MM.1S (cell line): Measurements from ENCODE around the gene SPO11.

ENCODE experiments used
- DNase-seq: peaks from one replicate; pipeline ENCODE4 v3.0.0-alpha.2; 2015
- H2AFZ ChIP-seq: fragments of 300-600 bp; sonication (generic); 2 replicates; pipeline ENCODE4 v1.6.0; 2016; ENCODE audit warnings: antibody characterized with exemption, low read length
- H3F3A ChIP-seq: fragments of 300-600 bp; sonication (generic); 2 replicates; pipeline ENCODE4 v1.6.1; 2016; ENCODE audit warnings: mild to moderate bottlenecking, antibody characterized with exemption, low read length, moderate library complexity, mixed read lengths; ENCODE audit not compliant: insufficient read depth
- H3K27ac ChIP-seq: fragments of 300-600 bp; sonication (generic); 2 replicates; pipeline ENCODE4 v1.5.1; 2016; ENCODE audit warnings: mild to moderate bottlenecking, low read length
- H3K27me3 ChIP-seq: fragments of 300-600 bp; sonication (generic); replicated peaks from 2 replicates; pipeline ENCODE4 v1.6.0; 2016; ENCODE audit warnings: low read length; ENCODE audit not compliant: insufficient read depth
- H3K36me3 ChIP-seq: fragments of 300-600 bp; sonication (generic); replicated peaks from 2 replicates; pipeline ENCODE4 v1.6.1; 2016; ENCODE audit warnings: mild to moderate bottlenecking, low read length, mixed read lengths; ENCODE audit not compliant: insufficient read depth
- H3K4me1 ChIP-seq: fragments of 300-600 bp; sonication (generic); 2 replicates; pipeline ENCODE4 v1.6.1; 2016; ENCODE audit warnings: low read length, mixed read lengths
- H3K4me2 ChIP-seq: fragments of 300-600 bp; sonication (generic); 2 replicates; pipeline ENCODE4 v1.6.0; 2016; ENCODE audit warnings: low read depth, low read length
- H3K4me3 ChIP-seq: fragments of 300-600 bp; sonication (generic); 2 replicates; pipeline ENCODE4 v1.5.1; 2016; ENCODE audit warnings: low read length, mixed read lengths
- H3K79me2 ChIP-seq: fragments of 300-600 bp; sonication (generic); 2 replicates; pipeline ENCODE4 v1.6.1; 2016; ENCODE audit warnings: mixed run types, low read length, mixed read lengths
- H3K9ac ChIP-seq: fragments of 300-600 bp; sonication (generic); 2 replicates; pipeline ENCODE4 v1.6.1; 2016; ENCODE audit warnings: low read length, mixed read lengths
- H3K9me2 ChIP-seq: fragments of 300-600 bp; sonication (generic); replicated peaks from 2 replicates; pipeline ENCODE4 v1.6.1; 2016; ENCODE audit warnings: mild to moderate bottlenecking, low read length, mixed read lengths; ENCODE audit not compliant: insufficient read depth
- H3K9me3 ChIP-seq: fragments of 300-600 bp; sonication (generic); replicated peaks from 2 replicates; pipeline ENCODE4 v1.6.1; 2016; ENCODE audit warnings: mild to moderate bottlenecking, low read length, mixed read lengths; ENCODE audit not compliant: insufficient read depth
- H4K20me1 ChIP-seq: fragments of 300-600 bp; sonication (generic); 2 replicates; pipeline ENCODE4 v1.6.1; 2016; ENCODE audit warnings: mild to moderate bottlenecking, low read length, moderate library complexity, mixed read lengths; ENCODE audit not compliant: insufficient read depth
- EZH2 ChIP-seq: fragments of 300-600 bp; sonication (generic); optimal IDR thresholded peaks from 2 replicates; pipeline ENCODE3; 2017; ENCODE audit warnings: low read depth, mild to moderate bottlenecking, antibody characterized with exemption, low read length, mixed read lengths
- EZH2phosphoT487 ChIP-seq: fragments of 300-600 bp; sonication (generic); IDR thresholded peaks from 2 replicates; pipeline ENCODE4 v1.6.1; 2018; ENCODE audit warnings: antibody characterized with exemption, low read length
- TF ChIP-seq, protein P1 (sequence below): fragments of 300-600 bp; sonication (generic); IDR thresholded peaks from 2 replicates; pipeline ENCODE4 v1.5.1; 2016; ENCODE audit warnings: antibody characterized with exemption, low read length, mixed read lengths

SPO11 gene

GRCh38 chr20:57351042-57351783 lies 21.6 kb downstream of the SPO11 start, which contains the start of gene RAE1:
TSS of gene RAE1 (plus strand) at chr20:57351255. CDS start at chr20:57354039, 2,784 bp downstream.
- peak; percentile 95 for DNase-seq
- H3K9me3 ChIP-seq: no peaks in the 10 kb centered on the region
- H3F3A ChIP-seq: peaks cover 6% of the 10 kb centered on the region; the same call in 1 of the 2 replicates
- no peaks in the 10 kb centered on the region for H3K9me2 ChIP-seq
- peaks cover 41% of the 10 kb centered on the region; the same call in 1 of the 2 replicates for H3K79me2 ChIP-seq
- peak within 1 kb of the TSS; percentile 91 for H2AFZ ChIP-seq
- peak within 1 kb of the TSS; percentile 99 for H3K4me3 ChIP-seq
- peaks cover 17% of the 10 kb centered on the region for H3K36me3 ChIP-seq
- H3K4me1 ChIP-seq: peaks cover 13% of the 10 kb centered on the region; the same call in 1 of the 2 replicates
- H3K27me3 ChIP-seq: peaks cover 9% of the 10 kb centered on the region; the same call in 1 of the 2 replicates
- peak within 1 kb of the TSS; percentile 72 for H3K27ac ChIP-seq
- peak within 1 kb of the TSS; percentile 97 for H3K4me2 ChIP-seq
- H4K20me1 ChIP-seq: 0 out of 2 replicates have a peak, but pooled peaks cover 4% of the 10 kb centered on the region
- TF ChIP-seq EZH2 (no peak), EZH2phosphoT487 (no peak)
- TF ChIP-seq, protein P1, sequence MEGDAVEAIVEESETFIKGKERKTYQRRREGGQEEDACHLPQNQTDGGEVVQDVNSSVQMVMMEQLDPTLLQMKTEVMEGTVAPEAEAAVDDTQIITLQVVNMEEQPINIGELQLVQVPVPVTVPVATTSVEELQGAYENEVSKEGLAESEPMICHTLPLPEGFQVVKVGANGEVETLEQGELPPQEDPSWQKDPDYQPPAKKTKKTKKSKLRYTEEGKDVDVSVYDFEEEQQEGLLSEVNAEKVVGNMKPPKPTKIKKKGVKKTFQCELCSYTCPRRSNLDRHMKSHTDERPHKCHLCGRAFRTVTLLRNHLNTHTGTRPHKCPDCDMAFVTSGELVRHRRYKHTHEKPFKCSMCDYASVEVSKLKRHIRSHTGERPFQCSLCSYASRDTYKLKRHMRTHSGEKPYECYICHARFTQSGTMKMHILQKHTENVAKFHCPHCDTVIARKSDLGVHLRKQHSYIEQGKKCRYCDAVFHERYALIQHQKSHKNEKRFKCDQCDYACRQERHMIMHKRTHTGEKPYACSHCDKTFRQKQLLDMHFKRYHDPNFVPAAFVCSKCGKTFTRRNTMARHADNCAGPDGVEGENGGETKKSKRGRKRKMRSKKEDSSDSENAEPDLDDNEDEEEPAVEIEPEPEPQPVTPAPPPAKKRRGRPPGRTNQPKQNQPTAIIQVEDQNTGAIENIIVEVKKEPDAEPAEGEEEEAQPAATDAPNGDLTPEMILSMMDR: no peak
- H3K9ac ChIP-seq: peak within 1 kb of the TSS; percentile 96

DNA sequence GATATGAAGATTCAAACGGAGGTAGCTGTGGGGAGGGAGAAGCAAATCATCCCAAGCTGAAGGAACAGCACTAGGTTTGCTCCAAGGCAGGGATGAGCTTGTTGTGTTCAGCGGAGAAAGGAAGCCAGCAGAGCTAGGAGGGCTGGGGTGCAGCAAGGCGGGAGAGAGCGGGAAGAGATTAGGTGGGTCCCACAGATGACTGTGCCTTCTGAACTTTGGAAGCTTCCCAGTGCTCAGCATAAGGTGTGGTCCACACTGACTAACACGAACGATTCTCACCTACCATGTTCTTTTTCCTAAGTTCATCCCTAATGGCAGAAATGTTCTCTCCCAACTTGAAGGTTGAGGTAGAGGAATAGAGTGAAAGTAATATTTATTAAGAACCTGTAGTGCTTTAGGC lies 22.7 kb downstream of the SPO11 start:
- no peak overlapping the region for H2AFZ ChIP-seq
- peak overlapping the region; percentile 72; the same call in 1 of the 2 replicates for H3K27ac ChIP-seq
- no peaks in the 10 kb centered on the region for H3K9me3 ChIP-seq
- H3K4me1 ChIP-seq: peaks cover 13% of the 10 kb centered on the region; the same call in 1 of the 2 replicates
- 0 out of 2 replicates have a peak, but pooled peaks cover 4% of the 10 kb centered on the region for H4K20me1 ChIP-seq
- peaks cover 24% of the 10 kb centered on the region for H3K36me3 ChIP-seq
- peak overlapping the region; percentile 99 for H3K4me3 ChIP-seq
- H3K9me2 ChIP-seq: no peaks in the 10 kb centered on the region
- peaks cover 41% of the 10 kb centered on the region; the same call in 1 of the 2 replicates for H3K79me2 ChIP-seq
- peaks cover 6% of the 10 kb centered on the region; the same call in 1 of the 2 replicates for H3F3A ChIP-seq
- H3K9ac ChIP-seq: peak overlapping the region; percentile 96
- no peak for TF ChIP-seq EZH2
- no peak for TF ChIP-seq EZH2phosphoT487
- TF ChIP-seq, protein P1: no peak
- peak overlapping the region; percentile 97 for H3K4me2 ChIP-seq
- H3K27me3 ChIP-seq: peaks cover 8% of the 10 kb centered on the region; the same call in 1 of the 2 replicates
- no peak for DNase-seq

DNA sequence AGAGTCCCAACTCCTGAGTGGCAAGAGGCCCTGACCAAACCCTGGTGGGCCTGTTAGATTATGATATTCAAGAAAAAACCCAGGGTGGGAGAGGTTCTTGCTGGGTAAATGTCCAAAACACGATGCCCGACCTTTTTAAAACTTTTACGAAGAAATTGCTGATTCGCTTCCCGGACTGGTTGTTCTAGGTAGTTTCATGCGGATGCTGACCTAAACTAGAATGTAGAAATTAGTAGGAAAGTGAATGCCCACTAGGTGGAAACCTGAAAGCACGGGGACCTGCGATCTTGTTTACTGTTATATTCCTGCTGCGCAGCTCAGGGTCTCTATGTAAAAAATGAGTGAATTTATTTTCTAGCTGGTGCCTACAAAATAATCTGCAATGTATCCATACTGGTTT lies 23.7 kb downstream of the SPO11 start:
- Histone ChIP-seq H2AFZ (no peak overlapping the region), H3K36me3 (peaks cover 24% of the 10 kb centered on the region), H3K27me3 (no peaks in the 10 kb centered on the region; the same call in 1 of the 2 replicates), H3K4me3 (peak overlapping the region; percentile 99), H3F3A (peaks cover 6% of the 10 kb centered on the region; the same call in 1 of the 2 replicates), H3K9me2 (no peaks in the 10 kb centered on the region), H3K4me2 (peak overlapping the region; percentile 97), H3K9me3 (no peaks in the 10 kb centered on the region), H3K79me2 (peaks cover 41% of the 10 kb centered on the region; the same call in 1 of the 2 replicates), H3K9ac (peak overlapping the region; percentile 96), H3K4me1 (peaks cover 13% of the 10 kb centered on the region; the same call in 1 of the 2 replicates), H3K27ac (peak overlapping the region; percentile 72), H4K20me1 (0 out of 2 replicates have a peak, but pooled peaks cover 4% of the 10 kb centered on the region)
- no peak for TF ChIP-seq EZH2phosphoT487
- TF ChIP-seq, protein P1: peak; percentile 35
- TF ChIP-seq EZH2: no peak
- peak; percentile 73 for DNase-seq
